Measurements from ENCODE around the gene RND2.

Gene RND2

DNA sequence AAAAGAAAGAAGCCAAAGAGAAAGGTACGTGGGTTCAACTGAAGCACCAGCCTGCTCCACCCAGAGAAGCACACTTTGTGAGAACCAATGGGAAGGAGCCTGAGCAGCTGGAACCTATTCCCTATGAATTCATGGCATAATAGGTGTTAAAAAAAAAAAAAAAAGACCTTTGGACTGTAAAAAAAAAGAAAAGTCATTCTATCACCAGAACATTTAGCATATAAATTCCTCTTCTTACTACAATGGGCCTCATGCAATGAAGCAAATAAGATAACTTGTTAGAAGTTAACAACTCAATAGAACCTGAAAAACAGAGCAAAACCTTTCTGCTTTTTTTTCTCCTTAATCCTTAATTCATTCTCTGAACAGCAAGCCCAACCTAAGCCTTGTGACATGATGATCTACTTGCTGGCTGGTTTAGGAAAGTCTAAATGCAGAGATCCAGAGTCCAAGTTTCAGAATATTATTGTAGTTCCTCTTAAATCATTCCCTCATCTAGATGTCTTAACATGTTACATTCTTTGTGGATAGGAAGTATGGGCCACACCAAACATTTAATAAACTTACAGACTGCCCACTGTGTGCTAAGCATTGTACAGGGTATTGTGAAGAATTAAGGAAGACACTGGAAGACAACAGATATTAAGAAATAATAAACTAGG is 54.7 kb downstream of the RND2 start:
- no peak for DNase-seq (ENCODE audit: low spot score)

Data from GM03348 (cell line).